ENCODE data around the gene LMX1B.

Gene LMX1B

GRCh38 chr9:126663661-126664072 is 49.9 kb downstream of the LMX1B start:
- DNase-seq, result no peak

GRCh38 chr9:126664900-126665643 is 51.3 kb downstream of the LMX1B start:
- peak; percentile 34 for DNase-seq

GRCh38 chr9:126665644-126666035 is 51.9 kb downstream of the LMX1B start:
- no peak for DNase-seq

GRCh38 chr9:126666155-126666803 is 52.6 kb downstream of the LMX1B start:
- DNase-seq, result peak; percentile 36

GRCh38 chr9:126667190-126668055 is 53.7 kb downstream of the LMX1B start:
- DNase-seq, result no peak

GRCh38 chr9:126668058-126668457 is 54.3 kb downstream of the LMX1B start:
- no peak for DNase-seq

GRCh38 chr9:126669108-126669507 is 55.4 kb downstream of the LMX1B start:
- no peak for DNase-seq

- no peak for DNase-seq
Observed at GRCh38 chr9:126670270-126670669, 56.5 kb downstream of the LMX1B start.

GRCh38 chr9:126671381-126671831 is 57.7 kb downstream of the LMX1B start:
- DNase-seq, result peak; percentile 37

- no peak for DNase-seq
Observed at GRCh38 chr9:126671983-126672382, 58.3 kb downstream of the LMX1B start.

- no peak for DNase-seq
Observed at GRCh38 chr9:126672634-126673284, 59.0 kb downstream of the LMX1B start.

GRCh38 chr9:126673689-126674364 is 60.1 kb downstream of the LMX1B start:
- DNase-seq, result peak; percentile 24

GRCh38 chr9:126674365-126675146 is 60.8 kb downstream of the LMX1B start:
- no peak for DNase-seq

- no peak for DNase-seq
Observed at GRCh38 chr9:126675147-126675467, 61.4 kb downstream of the LMX1B start.

GRCh38 chr9:126676102-126676684 is 62.5 kb downstream of the LMX1B start:
- DNase-seq, result no peak

GRCh38 chr9:126676685-126677143 is 63.0 kb downstream of the LMX1B start:
- DNase-seq, result peak; percentile 93

GRCh38 chr9:126677188-126678084 is 63.7 kb downstream of the LMX1B start:
- DNase-seq, result no peak

- DNase-seq, result no peak
Observed at GRCh38 chr9:126678989-126679388, 65.3 kb downstream of the LMX1B start.

- no peak for DNase-seq
Observed at GRCh38 chr9:126681336-126681735, 67.6 kb downstream of the LMX1B start.

Data from NCI-H82 (cell line).